Effector memory CD8-positive, alpha-beta T cell (primary cell): ENCODE results near the gene RNF112.
"Not testable (repeated sequence)": the region's sequence is repeated elsewhere in the genome, so short reads cannot be mapped to it uniquely, and the experiment has no call there.

Source experiments
- ATAC-seq: fragments of 150-1000 bp; cut with Tn5 transposase; replicated peaks from 2 replicates; pipeline ENCODE4 v1.10.0; 2021; ENCODE audit warnings: mild to moderate bottlenecking, moderate library complexity
- DNase-seq, 3 experiments: peaks; one replicate each; pipeline ENCODE4 v3.0.0; 2021
- H3K27ac Mint-ChIP-seq, 2 donors: one replicate each; pipeline ENCODE4 v1.8.0; 2022; ENCODE audit warnings: mild to moderate bottlenecking in 2 of 2, mixed read lengths in 2 of 2, moderate library complexity in 2 of 2
- H3K27me3 Mint-ChIP-seq, 2 donors: one replicate each; pipeline ENCODE4 v1.8.0; 2022; ENCODE audit warnings: mixed read lengths in 2 of 2
- H3K36me3 Mint-ChIP-seq: one replicate; pipeline ENCODE4 v1.8.0; 2022; ENCODE audit warnings: mild to moderate bottlenecking, moderate library complexity, mixed read lengths; ENCODE audit not compliant: insufficient read depth
- H3K4me1 Mint-ChIP-seq, 2 donors: one replicate each; pipeline ENCODE4 v1.8.0; 2022; ENCODE audit warnings: low read depth in 2 of 2, mixed read lengths in 2 of 2
- H3K4me3 Mint-ChIP-seq, 2 donors: one replicate each; pipeline ENCODE4 v1.8.0; 2022; ENCODE audit warnings: mild to moderate bottlenecking in 2 of 2, mixed read lengths in 2 of 2, moderate library complexity in 2 of 2
- H3K9me3 Mint-ChIP-seq, 2 donors: one replicate each; pipeline ENCODE4 v1.8.0; 2022; ENCODE audit warnings: mixed read lengths in 2 of 2

The RNF112 gene

GRCh38 chr17:19417611-19418010 lies 6.6 kb downstream of the RNF112 start:
- Mint-ChIP-seq H3K9me3 (no peaks in the 10 kb centered on the region), H3K36me3 (no peaks in the 10 kb centered on the region), H3K27me3 (peaks cover 5 to 31% of the 10 kb centered on the region in 2 donors), H3K4me1 (peaks cover 0 to 3% of the 10 kb centered on the region in 2 donors), H3K27ac (peak overlapping the region in 1 of 2 donors; percentile 41), H3K4me3 (no peak overlapping the region)
- DNase-seq (no peak), ATAC-seq (no peak)

DNA sequence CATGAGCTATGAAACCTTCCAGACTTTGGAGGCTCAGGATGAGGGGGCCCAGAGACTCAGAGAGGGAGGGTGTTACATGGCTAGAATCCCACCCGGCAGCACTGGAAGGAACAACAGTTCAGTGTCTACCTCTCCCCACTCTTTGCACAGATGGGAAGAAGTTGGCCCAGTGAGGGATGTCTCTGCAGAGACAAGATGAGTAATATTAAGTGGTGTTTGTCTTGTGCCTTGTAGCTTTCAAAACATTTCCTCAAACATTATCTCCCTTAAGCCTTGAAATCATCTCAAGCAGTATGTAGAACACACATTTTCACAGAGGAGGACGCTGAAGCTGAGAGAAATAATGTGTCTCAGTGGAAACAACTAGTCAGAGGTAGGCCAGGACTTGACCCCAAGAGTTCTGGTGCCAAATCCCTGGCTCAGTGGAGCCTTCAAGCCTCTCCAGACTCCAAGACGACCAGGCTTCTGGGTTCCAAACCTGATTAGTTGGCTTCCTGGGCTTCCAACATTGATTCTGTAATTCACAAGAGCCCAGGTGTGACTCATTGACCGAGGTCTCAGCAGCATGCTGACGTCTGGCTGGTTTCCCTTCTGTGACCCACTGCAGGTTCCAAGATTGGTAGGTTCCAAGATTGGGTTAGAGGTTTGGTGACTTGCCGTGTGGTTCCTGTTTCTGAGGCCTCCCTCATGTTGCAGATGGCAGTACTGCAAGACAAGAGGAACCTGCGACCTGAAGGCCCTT lies 7.4 kb downstream of the RNF112 start:
- DNase-seq = no peak
- H3K27me3 Mint-ChIP-seq = peaks cover 5 to 23% of the 10 kb centered on the region in 2 donors

GRCh38 chr17:19421219-19421618 lies 10.2 kb downstream of the RNF112 start:
- H3K9me3 Mint-ChIP-seq = no peaks in the 10 kb centered on the region
- ATAC-seq = no peak
- no peaks in the 10 kb centered on the region for H3K36me3 Mint-ChIP-seq
- H3K27ac Mint-ChIP-seq = no peak overlapping the region
- peaks cover 0 to 3% of the 10 kb centered on the region in 2 donors for H3K4me1 Mint-ChIP-seq
- no peak for DNase-seq
- H3K27me3 Mint-ChIP-seq = peaks cover 5 to 8% of the 10 kb centered on the region in 2 donors
- no peak overlapping the region for H3K4me3 Mint-ChIP-seq

More for the DNA sequence above, 7.4 kb downstream of the RNF112 start:
- Mint-ChIP-seq H3K4me1 (peaks cover 0 to 3% of the 10 kb centered on the region in 2 donors), H3K9me3 (no peaks in the 10 kb centered on the region), H3K27ac (peak overlapping the region in 1 of 2 donors; percentile 41), H3K4me3 (no peak overlapping the region), H3K36me3 (no peaks in the 10 kb centered on the region)
- peak; percentile 39 for ATAC-seq

DNA sequence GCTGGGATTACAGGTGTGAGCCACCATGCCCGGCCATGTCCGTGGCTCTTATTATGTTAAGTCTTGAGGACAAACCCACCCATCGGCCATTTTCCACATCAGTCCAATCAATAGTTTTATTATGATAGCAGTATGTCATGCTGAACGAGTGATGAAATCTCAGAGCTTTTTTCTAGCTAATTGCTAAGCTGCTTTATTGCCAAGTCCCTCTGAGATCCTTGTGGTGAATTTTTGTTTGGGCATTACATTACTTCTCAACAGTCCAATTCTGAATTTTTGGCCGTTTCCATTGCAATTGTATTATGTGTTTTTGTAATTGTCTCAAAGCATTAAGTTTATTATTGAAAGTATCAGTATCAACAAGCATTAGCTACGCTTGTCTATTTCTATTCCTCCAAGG lies 10.9 kb downstream of the RNF112 start:
- Mint-ChIP-seq H3K9me3 (no peaks in the 10 kb centered on the region), H3K36me3 (no peaks in the 10 kb centered on the region), H3K4me1 (peaks cover 0 to 3% of the 10 kb centered on the region in 2 donors), H3K27ac (no peak overlapping the region), H3K27me3 (peaks cover 11 to 12% of the 10 kb centered on the region in 2 donors), H3K4me3 (no peak overlapping the region)
- ATAC-seq (no peak), DNase-seq (no peak)

GRCh38 chr17:19424934-19425868 lies 14.2 kb downstream of the RNF112 start:
- Mint-ChIP-seq H3K27ac (no peak overlapping the region), H3K4me3 (no peak overlapping the region), H3K27me3 (peaks cover 12 to 19% of the 10 kb centered on the region in 2 donors), H3K9me3 (no peaks in the 10 kb centered on the region), H3K36me3 (no peaks in the 10 kb centered on the region), H3K4me1 (peaks cover 0 to 3% of the 10 kb centered on the region in 2 donors)
- DNase-seq (no peak), ATAC-seq (no peak)

GRCh38 chr17:19426631-19427030 lies 15.6 kb downstream of the RNF112 start:
- H3K4me3 Mint-ChIP-seq = no peak overlapping the region

DNA sequence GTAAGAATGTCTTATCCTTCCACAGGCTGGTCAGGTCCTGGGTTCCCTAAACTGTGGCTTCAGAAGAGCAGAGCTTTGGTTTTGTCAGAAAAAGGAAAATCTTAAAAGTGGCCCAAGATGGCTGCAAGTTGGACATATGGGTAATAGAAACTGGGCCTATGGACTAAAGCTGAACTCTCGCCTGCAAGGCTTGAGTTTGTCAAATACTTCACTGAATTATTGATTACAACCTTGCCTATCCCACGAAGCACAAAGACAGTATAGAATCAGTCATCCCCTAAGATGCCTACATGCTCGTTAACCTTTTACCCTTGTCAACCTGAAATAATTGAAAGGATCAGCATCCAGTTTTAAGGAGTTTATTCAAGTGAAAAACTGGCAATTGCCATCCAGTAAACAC lies 20.7 kb downstream of the RNF112 start:
- H3K4me1 Mint-ChIP-seq = no peaks in the 10 kb centered on the region
- ATAC-seq = no peak

More at GRCh38 chr17:19426631-19427030, 15.6 kb downstream of the RNF112 start:
- Mint-ChIP-seq H3K4me1 (no peaks in the 10 kb centered on the region), H3K27ac (no peak overlapping the region), H3K27me3 (peaks cover 6 to 19% of the 10 kb centered on the region in 2 donors), H3K9me3 (no peaks in the 10 kb centered on the region), H3K36me3 (no peaks in the 10 kb centered on the region)
- ATAC-seq (no peak), DNase-seq (no peak)

GRCh38 chr17:19433255-19433654 lies 22.2 kb downstream of the RNF112 start:
- no peaks in the 10 kb centered on the region for H3K4me1 Mint-ChIP-seq
- DNase-seq (no peak), ATAC-seq (no peak)
- no peak overlapping the region for H3K4me3 Mint-ChIP-seq
- no peaks in the 10 kb centered on the region for H3K36me3 Mint-ChIP-seq
- H3K9me3 Mint-ChIP-seq = no peaks in the 10 kb centered on the region
- H3K27me3 Mint-ChIP-seq = peaks cover 0 to 8% of the 10 kb centered on the region in 2 donors
- no peak overlapping the region for H3K27ac Mint-ChIP-seq

More for the DNA sequence above, 20.7 kb downstream of the RNF112 start:
- H3K27me3 Mint-ChIP-seq = peaks cover 0 to 9% of the 10 kb centered on the region in 2 donors
- no peak overlapping the region for H3K27ac Mint-ChIP-seq
- H3K36me3 Mint-ChIP-seq = no peaks in the 10 kb centered on the region
- DNase-seq = no peak
- H3K9me3 Mint-ChIP-seq = no peaks in the 10 kb centered on the region
- no peak overlapping the region for H3K4me3 Mint-ChIP-seq

- Mint-ChIP-seq H3K4me3 (no peak overlapping the region), H3K36me3 (no peaks in the 10 kb centered on the region), H3K27me3 (peaks cover 0 to 8% of the 10 kb centered on the region in 2 donors), H3K27ac (no peak overlapping the region), H3K4me1 (no peaks in the 10 kb centered on the region), H3K9me3 (no peaks in the 10 kb centered on the region)
- DNase-seq (no peak), ATAC-seq (no peak)
Measured at GRCh38 chr17:19433727-19434340, 22.8 kb downstream of the RNF112 start.

- Mint-ChIP-seq H3K27ac (no peak overlapping the region), H3K27me3 (peaks cover 0 to 22% of the 10 kb centered on the region in 2 donors), H3K9me3 (peaks cover 0 to 1% of the 10 kb centered on the region in 2 donors), H3K4me3 (no peak overlapping the region), H3K4me1 (no peaks in the 10 kb centered on the region), H3K36me3 (no peaks in the 10 kb centered on the region)
- ATAC-seq (no peak), DNase-seq (no peak)
Measured at GRCh38 chr17:19440421-19440820, 29.4 kb downstream of the RNF112 start.

- H3K36me3 Mint-ChIP-seq, ATAC-seq, H3K4me3 Mint-ChIP-seq, H3K9me3 Mint-ChIP-seq, DNase-seq, H3K27ac Mint-ChIP-seq, H3K4me1 Mint-ChIP-seq: not testable (repeated sequence)
- peaks cover 0 to 22% of the 10 kb centered on the region in 2 donors for H3K27me3 Mint-ChIP-seq
Measured at GRCh38 chr17:19441288-19441687, 30.3 kb downstream of the RNF112 start.

DNA sequence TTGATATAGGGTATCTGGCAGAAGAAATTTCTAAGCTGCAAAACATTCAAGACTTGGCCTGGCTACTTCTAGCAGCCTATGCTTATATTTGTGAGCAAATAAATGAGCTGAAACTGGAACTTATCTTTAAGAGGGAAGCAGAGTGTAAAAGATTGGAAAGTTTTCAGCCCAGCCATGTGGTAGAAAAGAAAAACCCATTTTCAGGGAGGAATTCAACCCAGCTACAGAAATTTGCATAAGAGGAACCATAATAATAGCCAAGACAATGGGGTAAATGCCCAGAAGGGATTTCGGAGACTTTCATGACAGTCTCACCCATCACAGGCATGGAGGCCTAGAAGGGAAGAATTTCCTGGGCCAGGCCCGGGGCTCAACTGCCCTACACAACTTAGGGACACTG lies 31.7 kb downstream of the RNF112 start:
- no peak overlapping the region for H3K4me3 Mint-ChIP-seq
- peaks cover 4% of the 10 kb centered on the region in 2 donors for H3K4me1 Mint-ChIP-seq

DNA sequence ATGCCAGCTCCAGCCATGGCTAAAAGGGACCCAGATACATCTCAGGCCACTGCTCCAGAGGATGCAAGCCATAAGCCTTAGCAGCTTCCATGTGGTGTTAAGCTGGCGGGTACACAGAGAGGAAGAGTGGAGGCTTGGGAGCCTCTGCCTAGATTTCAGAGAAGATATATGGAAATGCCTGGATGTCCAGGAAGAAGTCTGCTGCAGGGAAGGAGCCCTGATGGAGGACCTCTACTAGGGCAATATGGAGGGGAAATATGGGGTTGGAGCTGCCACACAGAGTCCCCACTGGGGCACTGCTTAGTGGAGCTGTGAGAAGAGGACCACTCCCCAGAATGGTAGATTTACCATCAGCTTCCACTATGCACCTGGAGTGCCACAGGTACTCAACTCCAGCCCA lies 32.1 kb downstream of the RNF112 start:
- H3K27me3 Mint-ChIP-seq = peaks cover 5 to 32% of the 10 kb centered on the region in 2 donors
- no peak overlapping the region for H3K4me3 Mint-ChIP-seq
- DNase-seq = no peak
- ATAC-seq = no peak
- peaks cover 0 to 1% of the 10 kb centered on the region in 2 donors for H3K9me3 Mint-ChIP-seq
- H3K4me1 Mint-ChIP-seq = peaks cover 4% of the 10 kb centered on the region in 2 donors
- H3K27ac Mint-ChIP-seq = no peak overlapping the region
- peaks cover 6% of the 10 kb centered on the region for H3K36me3 Mint-ChIP-seq

More for the DNA sequence above, 31.7 kb downstream of the RNF112 start:
- Mint-ChIP-seq H3K27me3 (peaks cover 5 to 32% of the 10 kb centered on the region in 2 donors), H3K36me3 (peaks cover 6% of the 10 kb centered on the region), H3K27ac (no peak overlapping the region), H3K9me3 (peaks cover 0 to 1% of the 10 kb centered on the region in 2 donors)
- DNase-seq (no peak), ATAC-seq (no peak)
